Measurements from ENCODE around the gene POLR2H.

Gene POLR2H

DNA sequence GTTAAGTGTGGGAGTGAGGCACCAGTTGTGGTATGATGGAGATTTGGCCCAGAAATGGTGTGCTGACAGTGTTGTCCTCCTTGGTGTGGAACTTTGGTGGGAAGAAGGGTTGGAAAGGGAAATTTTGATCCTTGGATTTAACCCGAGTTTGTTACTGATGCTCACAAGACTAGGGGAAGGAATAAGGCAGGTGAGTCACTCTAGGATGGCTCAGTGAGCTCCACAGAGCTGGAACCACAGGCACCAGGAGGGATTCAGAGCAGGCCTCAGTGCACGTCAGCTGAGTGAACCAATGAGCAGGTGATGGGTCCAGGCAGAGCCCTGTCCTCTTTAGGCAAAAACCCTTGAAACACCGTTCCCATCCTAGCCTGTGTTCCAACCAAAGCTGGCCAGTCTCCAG lies 29.8 kb downstream of the POLR2H start:
- DNase-seq: no peak

DNA sequence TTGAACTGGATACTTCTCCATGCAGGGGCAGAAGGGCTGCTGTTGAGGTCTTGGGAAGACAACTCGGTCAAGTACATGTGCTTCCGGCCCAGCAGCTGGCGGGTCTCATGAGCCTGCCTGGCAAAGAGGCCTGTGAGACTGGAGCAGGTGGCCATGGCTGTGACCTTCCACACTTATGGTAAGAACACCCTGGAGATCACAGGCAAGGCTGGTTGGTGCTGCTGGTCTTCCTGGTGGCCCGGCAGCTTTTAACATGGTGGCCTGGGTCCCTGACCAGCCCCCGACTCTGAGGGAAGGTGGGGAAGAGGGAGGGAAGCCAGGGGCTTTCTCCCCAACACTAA lies 33.8 kb downstream of the POLR2H start:
- DNase-seq: no peak

DNA sequence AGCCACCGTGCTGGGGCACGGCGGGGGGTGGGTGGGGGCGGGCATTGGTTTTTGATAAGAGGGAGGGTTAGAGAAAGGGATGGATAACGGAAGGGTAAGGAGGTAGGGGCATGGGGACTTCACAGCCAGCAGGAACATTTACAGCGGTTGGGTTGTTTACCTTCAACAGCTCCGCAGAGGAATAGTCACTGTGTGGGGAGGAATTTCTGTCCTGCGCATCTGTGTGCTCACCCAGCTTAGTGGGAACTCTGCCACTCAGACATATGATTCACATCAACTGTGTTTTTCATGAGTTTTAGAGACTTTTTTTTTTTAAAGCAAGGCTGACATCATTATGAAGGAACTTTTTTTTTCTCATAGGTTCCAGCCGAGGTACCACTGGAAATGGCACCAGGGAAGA lies 37.9 kb downstream of the POLR2H start:
- DNase-seq: peak; percentile 60

DNA sequence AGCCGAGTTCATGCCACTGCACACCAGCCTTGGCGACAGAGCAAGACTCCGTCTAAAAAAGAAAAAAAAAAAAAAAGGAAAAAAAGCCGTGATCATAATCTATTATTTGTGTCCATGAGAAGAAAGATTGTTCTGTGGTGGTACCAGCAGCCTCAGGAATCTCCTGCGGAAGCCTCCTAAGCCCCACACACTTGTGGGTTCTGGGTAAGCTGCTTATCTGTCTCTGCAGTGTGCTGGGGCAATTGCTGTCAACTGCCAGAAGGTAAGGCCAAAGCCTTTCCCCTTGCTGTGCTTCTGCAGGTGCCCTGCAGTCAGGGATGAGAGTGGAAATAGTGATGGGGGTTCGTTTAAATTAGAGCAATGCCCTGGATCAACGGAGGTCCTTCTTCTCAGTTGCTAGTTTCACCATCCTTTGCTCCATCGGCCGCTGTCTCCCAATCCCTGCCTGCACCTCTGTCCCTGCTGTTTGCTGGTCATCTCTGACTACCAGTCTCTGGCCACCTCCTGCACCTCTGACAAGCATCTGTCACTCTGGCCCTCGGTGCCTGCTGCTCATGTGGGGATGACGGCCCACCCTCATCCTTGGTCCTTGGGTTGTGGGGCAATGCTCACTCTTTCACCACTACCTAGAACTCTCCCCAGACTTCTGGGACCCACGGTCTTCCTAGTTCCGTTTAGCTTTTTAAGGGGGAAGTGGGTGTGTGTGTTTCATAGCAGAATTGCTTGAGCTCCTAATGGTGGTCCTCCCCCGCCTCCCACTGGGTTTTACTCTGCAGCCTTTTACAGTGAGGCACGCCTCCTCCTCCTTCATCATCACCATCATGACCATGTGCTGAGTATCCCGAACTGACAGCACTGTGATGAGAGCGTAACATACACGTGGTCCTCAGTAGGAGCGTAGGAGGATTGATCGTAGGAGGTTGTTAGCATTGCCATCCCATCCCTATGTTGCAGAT lies 43.8 kb downstream of the POLR2H start:
- no peak for DNase-seq

DNA sequence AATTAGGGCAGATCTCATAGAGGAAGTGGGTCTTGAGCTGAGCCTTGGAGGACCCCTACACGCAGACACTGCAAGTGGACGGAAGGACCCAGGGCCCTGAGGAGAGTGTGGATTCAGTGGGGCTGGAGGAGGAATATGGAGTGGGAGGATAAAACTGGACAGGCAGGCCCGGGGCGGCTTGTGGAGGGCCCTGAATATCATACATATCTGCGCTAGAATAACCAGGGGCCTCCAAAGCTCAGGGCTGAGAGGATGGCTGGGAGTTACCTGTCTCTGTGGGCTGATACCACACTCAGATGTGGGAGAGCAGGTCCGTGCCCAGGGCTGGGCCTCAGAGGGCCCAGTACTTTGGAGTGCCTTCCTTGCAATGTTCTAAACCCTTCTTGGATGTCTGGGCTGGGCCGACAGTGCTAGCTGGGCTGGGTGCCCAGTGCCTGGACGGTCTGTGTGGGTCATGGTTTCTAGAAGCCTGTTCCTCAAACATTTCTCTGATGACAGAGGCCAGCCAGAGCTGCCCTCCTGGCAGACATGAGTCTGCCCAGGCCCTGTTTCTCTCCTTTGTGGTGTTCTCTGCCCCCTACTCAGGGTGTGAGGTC lies 47.9 kb downstream of the POLR2H start:
- DNase-seq: no peak

- DNase-seq: no peak
These were observed 48.5 kb downstream of the POLR2H start for GRCh38 chr3:184409946-184410500.

DNA sequence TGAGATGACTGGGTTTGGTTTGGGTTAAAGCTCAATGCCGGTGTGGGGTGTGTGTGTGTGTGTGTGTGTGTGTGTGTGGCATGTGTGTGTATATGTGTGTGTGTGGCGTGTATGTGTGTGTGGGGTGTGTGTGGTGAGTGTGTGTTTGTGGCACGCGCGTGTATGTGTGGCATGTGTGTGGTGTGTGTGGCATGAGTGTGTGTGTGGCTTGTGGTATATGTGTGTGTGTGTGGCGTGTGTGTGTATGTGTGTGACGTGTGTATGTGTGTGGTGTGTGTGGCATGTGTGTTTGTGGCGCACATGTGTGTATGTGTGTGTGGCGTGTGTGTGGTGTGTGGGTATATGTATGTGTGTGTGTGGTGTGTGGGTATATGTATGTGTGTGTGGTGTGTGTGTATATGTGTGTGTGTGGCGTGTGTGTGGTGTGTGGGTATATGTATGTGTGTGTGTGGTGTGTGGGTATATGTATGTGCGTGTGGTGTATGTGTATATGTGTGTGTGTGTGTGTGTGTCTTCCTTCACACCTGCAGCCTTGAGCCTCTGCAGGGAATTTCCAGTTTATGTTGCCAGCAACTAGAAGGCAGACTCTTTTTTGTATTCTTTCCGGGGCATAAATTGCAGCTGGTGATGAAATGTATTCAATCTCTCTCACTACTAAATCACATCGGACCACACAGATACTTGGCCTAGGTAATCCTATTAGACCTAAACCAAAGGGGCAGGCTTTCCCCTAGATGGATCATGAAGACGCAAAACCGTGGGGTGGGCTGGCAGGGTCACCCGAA lies 53.1 kb downstream of the POLR2H start:
- DNase-seq: no peak

DNA sequence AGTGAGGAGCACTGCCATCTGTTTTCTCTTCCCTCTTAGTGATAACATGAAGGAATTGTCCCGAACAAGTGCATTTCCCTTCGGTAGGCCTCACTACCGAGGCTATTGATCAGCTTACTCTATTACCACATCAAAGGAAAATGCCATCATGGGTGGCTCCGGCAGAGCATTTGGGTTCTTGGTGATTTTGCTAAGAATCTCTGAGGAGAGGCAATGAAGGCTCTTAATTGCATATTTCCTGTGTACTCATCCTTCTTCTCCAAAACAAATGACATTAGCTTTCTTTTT lies 53.6 kb downstream of the POLR2H start:
- no peak for DNase-seq

DNA sequence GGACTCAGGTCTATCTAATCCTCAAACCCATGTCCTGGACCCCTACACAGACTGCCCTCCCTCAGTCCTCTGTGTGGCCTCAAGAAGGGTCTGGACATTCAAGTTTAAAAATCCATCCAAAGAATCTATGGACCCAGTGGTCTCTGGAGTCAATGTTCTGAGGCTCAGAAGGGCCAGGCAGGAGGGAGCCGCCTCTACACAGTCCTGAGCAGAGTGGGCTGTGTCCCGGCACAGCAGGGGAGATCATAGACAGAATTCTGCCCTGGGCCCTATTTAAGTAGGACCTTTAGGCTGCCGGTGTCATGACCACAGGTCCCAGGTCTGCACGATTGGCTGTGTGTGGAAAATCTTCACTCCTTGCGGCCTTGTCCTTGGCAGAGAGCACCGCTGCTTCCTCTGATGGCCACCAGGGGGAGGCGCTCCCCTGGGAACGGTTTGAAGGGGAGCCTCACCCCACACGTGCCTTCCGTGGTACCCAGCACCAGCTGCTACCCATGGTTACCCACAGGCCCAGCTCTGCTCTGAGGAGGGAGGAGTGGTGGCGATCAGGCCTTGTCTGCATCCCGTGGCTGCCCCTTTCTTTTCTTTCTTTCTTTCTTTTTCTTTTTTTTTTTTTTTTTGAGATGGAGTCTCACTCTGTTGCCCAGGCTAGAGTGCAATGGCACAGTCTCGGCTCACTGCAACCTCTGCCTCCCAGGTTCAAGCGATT lies 56.3 kb downstream of the POLR2H start:
- DNase-seq: peak; percentile 20
